Epithelial cell of proximal tubule (primary cell): ENCODE measurements around the gene COX5B. TPM values are rescaled to one million over a fixed set of nuclear protein-coding genes. Genes with fewer than 3 reads are reported as not detected.
A peak's percentile ranks its signal among the peaks of the same experiment; 100 is the strongest.
"Not testable (repeated sequence)": the region's sequence is repeated elsewhere in the genome, so short reads cannot be mapped to it uniquely, and the experiment has no call there.

Experiments
- DNase-seq: peaks from one replicate; pipeline ENCODE4 v3.0.0-alpha.2; 2011; ENCODE audit warnings: low read depth
- H3K4me3 ChIP-seq: 2 replicates; pipeline ENCODE4 v1.5.1; 2011; ENCODE audit warnings: low read depth, mild to moderate bottlenecking, low read length
- CTCF ChIP-seq: conservative IDR thresholded peaks from 2 replicates; pipeline ENCODE4 v1.5.1; 2012; ENCODE audit warnings: low read depth, mild to moderate bottlenecking, low read length
- total RNA-seq: library from RNA; depleted of rRNA; stranded (reverse); fragments of >200 nt; gene quantifications from 2 replicates; pipeline ENCODE4 v1.2.3, GENCODE V29; 2015

The COX5B gene
- total RNA-seq, 1 donor from 2014 or later = 539 TPM

GRCh38 chr2:97663962-97664635, 18.2 kb downstream of the COX5B start, which contains the start of gene ACTR1B:
ACTR1B (minus strand) TSS chr2:97664044; CDS start chr2:97663890, 154 bp downstream.
- peak; percentile 66 for TF ChIP-seq CTCF
- peak; percentile 72 for DNase-seq
- peak within 1 kb of the TSS; percentile 76 for H3K4me3 ChIP-seq

GRCh38 chr2:97664636-97664970, 18.7 kb downstream of the COX5B start:
- H3K4me3 ChIP-seq = peak overlapping the region; percentile 76
- no peak for DNase-seq
- TF ChIP-seq CTCF = no peak

- no peak for DNase-seq
- TF ChIP-seq CTCF = no peak
- H3K4me3 ChIP-seq = no peak within 1 kb of the TSS
Observed at GRCh38 chr2:97669448-97669847, 23.6 kb downstream of the COX5B start, which contains the start of gene C2orf92. C2orf92 (plus strand) TSS chr2:97669713; CDS start chr2:97669789, 76 bp downstream.

GRCh38 chr2:97670471-97670870, 24.6 kb downstream of the COX5B start:
- no peak overlapping the region for H3K4me3 ChIP-seq
- no peak for DNase-seq
- no peak for TF ChIP-seq CTCF

- no peak for DNase-seq
- no peak overlapping the region for H3K4me3 ChIP-seq
- no peak for TF ChIP-seq CTCF
Observed at GRCh38 chr2:97671526-97671925, 25.7 kb downstream of the COX5B start.

GRCh38 chr2:97672606-97673140, 26.8 kb downstream of the COX5B start:
- H3K4me3 ChIP-seq, DNase-seq: not testable (repeated sequence)

GRCh38 chr2:97673182-97673914, 27.5 kb downstream of the COX5B start:
- no peak overlapping the region for H3K4me3 ChIP-seq
- TF ChIP-seq CTCF = no peak
- DNase-seq = no peak
